Activated CD4-positive, alpha-beta T cell treated with anti-CD3 and anti-CD28 coated beads for 48 hours (primary cell): ENCODE data around the gene CCDC136.

Experiments
- DNase-seq: peaks from one replicate; pipeline ENCODE4 v3.0.0-alpha.2; 2020

Gene CCDC136

GRCh38 chr7:128833148-128833945, 41.6 kb downstream of the CCDC136 start:
- no peak for DNase-seq

DNA sequence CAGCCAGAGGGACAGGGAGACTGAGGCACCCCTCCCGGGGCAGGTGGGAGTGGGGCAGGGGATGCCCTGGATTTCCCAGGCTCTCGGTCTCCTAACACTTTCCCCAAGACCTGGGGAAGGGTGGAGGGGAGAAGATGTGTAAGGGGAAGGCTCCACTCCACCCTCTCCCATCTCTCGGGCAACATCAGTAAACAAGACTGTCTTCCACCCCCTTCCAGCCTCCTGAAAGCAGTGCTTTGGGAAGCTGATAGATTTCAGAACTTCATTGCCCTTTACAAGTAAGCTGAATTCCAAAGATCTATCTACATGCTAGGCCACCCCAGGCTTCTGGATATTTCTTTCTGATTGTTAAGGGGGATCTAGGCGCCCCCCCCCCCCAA, 42.2 kb downstream of the CCDC136 start:
- DNase-seq = no peak

DNA sequence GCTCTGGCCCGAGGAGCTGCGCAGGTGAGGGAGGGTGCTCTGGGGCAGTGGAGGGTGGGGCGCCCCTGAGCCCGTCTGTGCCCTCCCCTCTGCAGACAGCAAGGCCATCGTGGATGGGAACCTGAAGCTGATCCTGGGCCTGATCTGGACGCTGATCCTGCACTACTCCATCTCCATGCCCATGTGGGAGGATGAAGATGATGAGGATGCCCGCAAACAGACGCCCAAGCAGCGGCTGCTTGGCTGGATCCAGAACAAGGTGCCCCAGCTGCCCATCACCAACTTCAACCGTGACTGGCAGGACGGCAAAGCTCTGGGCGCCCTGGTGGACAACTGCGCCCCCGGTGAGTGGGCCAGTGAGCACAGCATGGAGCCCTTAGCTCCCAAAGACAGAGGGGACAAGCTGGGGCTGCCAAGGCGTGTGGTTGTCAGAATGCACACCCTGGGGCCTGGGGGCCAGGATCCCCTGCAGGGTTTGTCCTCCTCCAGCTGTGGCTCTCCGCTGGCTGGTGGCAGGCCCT, 43.5 kb downstream of the CCDC136 start:
- DNase-seq = no peak

- DNase-seq = no peak
Observed at GRCh38 chr7:128835790-128836641, 44.2 kb downstream of the CCDC136 start.

DNA sequence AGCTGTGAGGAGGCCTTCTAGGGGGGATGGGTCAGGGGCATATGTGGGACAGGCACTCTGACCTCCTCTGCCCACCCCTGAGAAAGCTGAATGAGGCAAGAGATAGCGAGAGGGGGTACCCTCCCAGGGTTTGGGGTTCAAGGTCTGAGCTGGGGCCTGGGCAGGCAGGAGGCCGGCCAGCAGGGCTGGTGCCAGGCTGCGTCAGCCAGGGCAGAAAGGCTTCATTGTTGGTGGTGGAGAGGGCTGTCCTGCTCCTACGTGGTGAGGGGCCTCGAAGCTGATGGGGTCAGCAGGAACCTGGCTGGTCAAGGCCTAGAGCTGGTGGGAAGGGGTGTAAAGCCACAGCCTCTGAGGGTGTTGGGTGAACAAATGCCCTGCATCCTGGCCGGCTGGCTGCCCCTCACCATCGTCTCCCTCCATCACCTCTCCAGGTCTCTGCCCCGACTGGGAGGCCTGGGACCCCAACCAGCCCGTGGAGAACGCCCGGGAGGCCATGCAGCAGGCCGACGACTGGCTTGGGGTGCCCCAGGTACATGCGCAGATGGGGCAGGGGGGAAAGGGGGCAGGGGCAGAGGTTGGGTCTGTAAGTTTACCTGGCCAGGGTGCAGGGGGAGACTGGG, 45.1 kb downstream of the CCDC136 start:
- no peak for DNase-seq

GRCh38 chr7:128837521-128837921, 45.8 kb downstream of the CCDC136 start:
- no peak for DNase-seq

DNA sequence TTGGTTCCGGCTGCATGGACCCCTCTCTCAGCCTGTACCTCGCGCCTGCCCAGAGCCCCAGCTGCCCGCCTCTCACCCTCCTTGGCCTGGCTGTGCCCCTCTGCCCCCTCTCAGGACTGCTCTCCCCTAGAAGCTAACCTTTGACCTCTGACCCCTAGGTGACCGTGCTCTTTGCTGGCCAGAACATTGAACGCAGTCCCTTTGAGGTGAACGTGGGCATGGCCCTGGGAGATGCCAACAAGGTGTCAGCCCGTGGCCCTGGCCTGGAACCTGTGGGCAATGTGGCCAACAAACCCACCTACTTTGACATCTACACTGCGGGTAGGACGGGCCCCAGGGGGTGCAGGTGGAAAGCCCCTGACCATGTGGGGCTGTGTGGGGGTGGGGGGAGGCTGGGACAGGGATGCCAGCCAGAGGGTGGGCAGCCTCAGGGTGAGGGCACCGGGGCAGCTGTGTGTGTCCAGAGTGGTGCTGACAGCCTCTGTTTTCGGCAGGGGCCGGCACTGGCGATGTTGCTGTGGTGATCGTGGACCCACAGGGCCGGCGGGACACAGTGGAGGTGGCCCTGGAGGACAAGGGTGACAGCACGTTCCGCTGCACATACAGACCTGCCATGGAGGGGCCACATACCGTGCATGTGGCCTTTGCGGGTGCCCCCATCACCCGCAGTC, 46.5 kb downstream of the CCDC136 start:
- DNase-seq = no peak

DNA sequence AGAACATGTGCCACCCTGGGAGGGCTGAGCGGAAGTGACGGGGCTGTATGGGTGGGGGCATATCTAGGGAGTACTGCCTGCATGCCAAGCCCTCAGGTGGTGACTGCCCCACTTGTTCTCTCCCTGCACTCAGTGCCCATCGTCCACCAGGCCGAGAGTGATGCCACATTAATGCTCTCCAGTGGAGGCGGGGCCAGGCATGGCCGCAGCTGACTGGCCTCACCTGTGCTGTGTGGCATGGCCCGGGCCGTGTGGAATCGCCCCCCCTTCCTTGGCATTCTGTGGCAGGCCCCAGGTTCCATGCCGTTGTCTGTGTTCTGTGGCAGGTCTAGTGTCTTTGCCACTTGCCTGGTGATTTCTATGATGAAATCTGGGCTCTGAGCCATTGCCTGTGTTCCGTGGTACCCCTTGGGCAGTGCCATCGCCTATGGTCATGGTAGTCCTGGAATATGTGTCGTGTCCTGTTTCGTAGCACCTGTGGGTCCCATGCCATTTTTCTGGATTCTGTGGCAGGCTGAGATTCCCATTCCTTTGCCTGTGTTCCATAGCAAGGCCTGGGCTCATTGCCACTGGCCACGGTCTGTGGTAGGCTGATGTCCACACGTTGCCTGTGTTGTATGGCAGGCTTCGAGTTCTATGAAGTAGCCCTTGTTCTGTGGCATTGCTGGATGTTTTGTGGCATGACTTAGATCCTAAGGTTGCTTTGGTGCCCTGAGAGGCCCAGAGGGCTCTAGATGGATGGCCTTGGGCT, 47.4 kb downstream of the CCDC136 start:
- no peak for DNase-seq

GRCh38 chr7:128839751-128840177, 48.0 kb downstream of the CCDC136 start:
- no peak for DNase-seq

- no peak for DNase-seq
Observed at GRCh38 chr7:128840326-128841170, 48.8 kb downstream of the CCDC136 start.

DNA sequence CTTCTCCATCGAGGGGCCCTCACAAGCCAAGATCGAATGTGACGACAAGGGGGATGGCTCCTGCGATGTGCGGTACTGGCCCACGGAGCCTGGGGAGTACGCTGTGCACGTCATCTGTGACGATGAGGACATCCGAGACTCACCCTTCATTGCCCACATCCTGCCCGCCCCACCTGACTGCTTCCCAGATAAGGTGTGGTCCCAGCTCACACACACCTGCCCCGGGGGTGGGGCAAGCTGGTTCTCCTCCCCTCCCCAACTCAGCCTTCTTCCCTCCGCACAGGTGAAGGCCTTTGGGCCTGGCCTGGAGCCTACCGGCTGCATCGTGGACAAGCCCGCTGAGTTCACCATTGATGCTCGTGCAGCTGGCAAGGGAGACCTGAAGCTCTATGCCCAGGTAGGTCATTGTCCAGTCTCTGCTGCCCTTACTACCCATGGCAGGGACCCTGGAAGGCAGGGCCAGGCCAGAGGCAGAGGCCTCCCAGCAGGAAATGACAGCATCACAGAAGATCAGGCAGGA, 49.5 kb downstream of the CCDC136 start:
- no peak for DNase-seq

DNA sequence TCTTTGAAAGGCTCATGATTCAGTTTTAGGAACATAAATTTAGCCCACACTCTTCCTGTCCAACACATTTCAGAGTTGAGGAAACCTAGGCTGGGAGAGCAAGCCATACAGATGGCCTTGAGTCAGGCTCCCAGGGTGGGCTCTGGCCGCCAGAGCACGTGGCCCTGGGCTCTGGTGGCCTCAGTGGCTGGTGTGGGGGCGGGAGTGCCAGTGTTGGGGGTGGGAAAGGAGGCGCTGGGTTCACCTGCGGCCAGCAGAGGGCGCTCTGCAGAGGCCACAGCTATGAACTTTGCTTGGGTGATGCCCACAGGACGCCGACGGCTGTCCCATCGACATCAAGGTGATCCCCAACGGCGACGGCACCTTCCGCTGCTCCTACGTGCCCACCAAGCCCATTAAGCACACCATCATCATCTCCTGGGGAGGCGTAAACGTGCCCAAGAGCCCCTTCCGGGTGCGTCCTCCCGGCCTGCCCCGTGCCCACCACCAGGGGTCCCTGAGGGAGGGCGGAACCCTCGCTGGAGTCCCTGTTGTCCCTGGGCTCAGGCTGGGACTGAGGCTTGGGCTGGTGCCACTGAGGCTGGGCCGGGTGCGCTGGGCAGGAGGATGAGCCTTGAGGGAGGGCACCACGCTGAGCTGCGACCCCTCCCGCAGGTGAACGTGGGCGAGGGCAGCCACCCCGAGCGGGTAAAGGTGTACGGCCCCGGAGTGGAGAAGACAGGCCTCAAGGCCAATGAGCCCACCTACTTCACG, 50.3 kb downstream of the CCDC136 start:
- DNase-seq = peak; percentile 76

DNA sequence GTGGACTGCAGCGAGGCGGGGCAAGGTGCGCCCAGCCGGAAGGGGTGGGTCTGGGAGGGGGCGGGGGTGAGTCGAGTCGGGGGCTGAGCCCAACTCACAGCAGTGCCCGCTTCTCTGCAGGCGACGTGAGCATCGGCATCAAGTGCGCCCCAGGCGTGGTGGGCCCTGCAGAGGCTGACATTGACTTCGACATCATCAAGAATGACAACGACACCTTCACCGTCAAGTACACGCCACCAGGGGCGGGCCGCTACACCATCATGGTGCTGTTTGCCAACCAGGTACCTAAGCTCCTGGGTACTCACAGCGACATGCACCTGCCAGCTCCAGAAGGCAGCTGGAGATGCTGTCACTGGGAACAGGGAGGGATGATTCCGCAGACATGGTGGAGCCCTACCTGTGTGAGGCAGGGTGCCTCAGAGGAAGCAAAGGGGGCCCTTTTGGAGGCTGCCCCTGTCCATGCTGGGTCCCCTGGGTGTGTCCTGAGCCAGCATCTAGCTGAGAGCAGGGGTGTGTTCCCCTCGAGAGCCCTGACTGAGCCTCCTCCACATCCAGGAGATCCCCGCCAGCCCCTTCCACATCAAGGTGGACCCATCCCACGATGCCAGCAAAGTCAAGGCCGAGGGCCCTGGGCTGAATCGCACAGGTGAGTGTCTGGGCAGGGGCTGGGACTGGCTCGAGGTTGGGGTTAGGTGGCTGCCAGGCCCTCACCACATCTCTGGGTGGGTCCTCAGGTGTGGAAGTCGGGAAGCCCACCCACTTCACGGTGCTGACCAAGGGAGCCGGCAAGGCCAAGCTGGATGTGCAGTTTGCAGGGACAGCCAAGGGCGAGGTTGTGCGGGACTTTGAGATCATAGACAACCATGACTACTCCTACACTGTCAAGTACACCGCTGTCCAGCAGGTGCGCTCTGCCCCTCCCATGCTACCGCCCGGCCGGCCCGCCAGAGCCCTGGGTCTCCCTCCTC, 51.2 kb downstream of the CCDC136 start:
- no peak for DNase-seq

DNA sequence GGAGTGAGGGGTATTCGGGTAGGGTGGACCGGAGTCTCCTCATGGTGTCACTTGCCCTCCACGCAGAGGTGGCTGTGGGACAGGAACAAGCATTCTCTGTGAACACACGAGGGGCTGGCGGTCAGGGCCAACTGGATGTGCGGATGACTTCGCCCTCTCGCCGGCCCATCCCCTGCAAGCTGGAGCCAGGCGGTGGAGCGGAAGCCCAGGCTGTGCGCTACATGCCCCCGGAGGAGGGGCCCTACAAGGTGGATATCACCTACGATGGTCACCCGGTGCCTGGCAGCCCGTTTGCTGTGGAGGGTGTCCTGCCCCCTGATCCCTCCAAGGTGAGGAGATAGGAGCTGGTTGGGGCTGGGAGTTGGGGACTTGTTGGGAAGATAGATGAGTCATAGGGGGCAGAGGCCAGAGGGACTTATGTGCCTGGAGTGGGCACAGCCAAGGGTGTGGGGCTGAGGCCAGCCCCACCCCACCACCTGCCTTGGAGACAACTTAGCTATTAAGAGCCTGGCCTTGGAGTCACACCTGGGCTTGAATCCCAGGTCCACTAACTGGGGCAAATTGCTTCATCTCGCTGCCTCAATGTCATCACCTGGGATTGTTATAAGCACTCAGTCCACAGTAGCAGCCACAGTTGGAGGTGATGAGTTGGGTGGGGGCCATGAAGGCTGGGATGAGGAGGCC, 52.3 kb downstream of the CCDC136 start:
- DNase-seq = no peak

DNA sequence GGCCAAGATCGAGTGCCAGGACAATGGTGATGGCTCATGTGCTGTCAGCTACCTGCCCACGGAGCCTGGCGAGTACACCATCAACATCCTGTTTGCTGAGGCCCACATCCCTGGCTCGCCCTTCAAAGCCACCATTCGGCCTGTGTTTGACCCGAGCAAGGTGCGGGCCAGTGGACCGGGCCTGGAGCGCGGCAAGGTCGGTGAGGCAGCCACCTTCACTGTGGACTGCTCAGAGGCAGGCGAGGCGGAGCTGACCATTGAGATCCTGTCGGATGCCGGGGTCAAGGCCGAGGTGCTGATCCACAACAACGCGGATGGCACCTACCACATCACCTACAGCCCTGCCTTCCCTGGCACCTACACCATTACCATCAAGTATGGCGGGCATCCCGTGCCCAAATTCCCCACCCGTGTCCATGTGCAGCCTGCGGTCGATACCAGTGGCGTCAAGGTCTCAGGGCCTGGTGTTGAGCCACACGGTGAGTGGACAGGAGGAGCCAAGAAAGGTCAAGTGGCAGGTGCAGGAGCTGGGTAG, 53.1 kb downstream of the CCDC136 start:
- DNase-seq = no peak

DNA sequence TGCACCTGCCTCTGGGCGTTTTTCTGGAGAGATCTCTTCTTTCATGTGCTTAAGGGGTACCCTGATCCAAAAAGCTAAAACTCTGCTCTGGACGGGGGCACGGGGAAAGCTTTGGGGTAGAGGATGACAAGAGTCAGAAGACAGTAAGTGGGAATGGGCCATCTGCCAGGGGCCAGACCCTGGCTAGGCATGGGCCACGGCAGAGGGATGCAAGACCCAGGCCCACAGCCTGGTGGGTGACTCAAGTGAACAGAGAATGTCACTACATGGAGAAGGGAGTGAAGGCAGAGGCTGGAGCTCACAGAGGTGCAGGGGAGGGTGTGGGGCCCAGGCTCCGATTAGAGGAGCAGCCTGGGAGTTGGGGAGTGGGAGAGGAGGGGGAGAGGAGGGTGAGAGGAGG, 53.7 kb downstream of the CCDC136 start:
- DNase-seq = no peak

GRCh38 chr7:128845987-128846386, 54.2 kb downstream of the CCDC136 start:
- DNase-seq = no peak
